ENCODE data around the gene TRAF3IP1. TPM values are rescaled to one million over a fixed set of nuclear protein-coding genes. Genes with fewer than 3 reads are reported as not detected.

TRAF3IP1 gene
- total and polyA plus RNA-seq, 2 of the 13 experiments (the other 11 are each of a cell fraction or from before 2014, with no cell fraction given), result 4.1 to 12.9 TPM

- peak; percentile 77 for TF ChIP-seq AHDC1 (CRISPR knock-in tag; IDR thresholded peaks at IDR 0.05; ENCODE audit: borderline replicate concordance)
- TF ChIP-seq ZNF776 (CRISPR knock-in tag; IDR thresholded peaks at IDR 0.05), result no peak
- no peak for TF ChIP-seq POGK (CRISPR knock-in tag; conservative IDR thresholded peaks at IDR 0.05)
- no peak for TF ChIP-seq MLLT10 (CRISPR knock-in tag; IDR thresholded peaks at IDR 0.05)
- peak; percentile 43; the same call in 1 of the 2 replicates for TF ChIP-seq KDM4B (CRISPR knock-in tag; IDR thresholded peaks at IDR 0.05)
- TF ChIP-seq ZNF580 (CRISPR knock-in tag; IDR thresholded peaks at IDR 0.05; ENCODE audit: borderline replicate concordance, low read depth), result no peak; the same call in 1 of the 2 replicates
- TF ChIP-seq ZNF124 (CRISPR knock-in tag; IDR thresholded peaks at IDR 0.05), result peak; percentile 91
- peak; percentile 44; the same call in 1 of the 2 replicates for TF ChIP-seq ZMYM4 (CRISPR knock-in tag; IDR thresholded peaks at IDR 0.05)
- TF ChIP-seq THAP8 (CRISPR knock-in tag; IDR thresholded peaks at IDR 0.05; ENCODE audit: borderline replicate concordance), result no peak
- peak; percentile 93 for TF ChIP-seq PPARG (CRISPR knock-in tag; conservative IDR thresholded peaks at IDR 0.05)
- no peak for TF ChIP-seq PBX3 (CRISPR knock-in tag; IDR thresholded peaks at IDR 0.05; ENCODE audit: borderline replicate concordance)
- no peak for TF ChIP-seq USF2 (IDR thresholded peaks at IDR 0.05; ENCODE audit: low read depth, low read length)
- TF ChIP-seq USF2 (CRISPR knock-in tag; IDR thresholded peaks at IDR 0.05; ENCODE audit: borderline replicate concordance), result no peak
- TF ChIP-seq SOX6 (IDR thresholded peaks at IDR 0.05), result no peak
- TF ChIP-seq SOX6 (CRISPR knock-in tag; IDR thresholded peaks at IDR 0.05), result peak; percentile 84
- TF ChIP-seq CEBPB (IDR thresholded peaks at IDR 0.05; ENCODE audit: borderline replicate concordance, low read depth, low read length), result peak; percentile 37; the same call in 1 of the 2 replicates
Measured at GRCh38 chr2:238403632-238404405, 83.5 kb downstream of the TRAF3IP1 start (continued).
